ENCODE data around the gene IRF7. TPM values are rescaled to one million over a fixed set of nuclear protein-coding genes. Genes with fewer than 3 reads are reported as not detected.

The IRF7 gene
- total and polyA plus RNA-seq, 9 of the 15 experiments (the other 6 are each of a cell fraction or from before 2014, with no cell fraction given): 0.27 to 7.6 (median 1.8) TPM

DNA sequence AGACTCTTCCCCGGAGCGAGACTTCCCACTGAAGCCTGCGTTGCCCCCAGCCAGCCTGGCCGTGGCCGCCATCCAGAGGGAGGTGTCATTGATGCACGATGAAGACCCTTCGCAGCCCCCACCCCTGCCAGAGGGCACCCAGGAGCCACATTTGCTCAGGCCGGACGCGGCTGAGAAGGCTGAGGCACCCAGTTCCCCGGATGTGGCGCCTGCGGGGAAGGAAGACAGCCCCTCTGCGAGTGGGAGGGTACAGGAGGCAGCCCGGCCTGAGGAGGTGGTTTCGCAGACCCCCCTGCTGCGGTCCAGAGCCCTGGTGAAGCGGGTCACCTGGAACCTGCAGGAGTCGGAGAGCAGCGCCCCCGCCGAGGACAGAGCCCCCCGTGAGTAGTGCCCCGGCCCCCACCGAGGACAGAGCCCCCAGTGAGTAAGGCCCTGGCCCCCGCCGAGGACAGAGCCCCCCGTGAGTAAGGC, 6.4 kb downstream of the IRF7 start:
- peaks cover 17% of the 10 kb centered on the region for H4K20me1 ChIP-seq (replicated peaks; ENCODE audit: control insufficient read depth, insufficient read depth, low read length)
- no peaks in the 10 kb centered on the region for H3K9me3 ChIP-seq (replicated peaks; ENCODE audit: control insufficient read depth, insufficient read depth, low read depth, low read length)
- no peak for DNase-seq (ENCODE audit: extremely low read depth in 1 of 4, low spot score in 3 of 4)
- H3K9me1 ChIP-seq (ENCODE audit: control insufficient read depth, insufficient read depth, low read length): no peaks in the 10 kb centered on the region
- no TSS peak for BruUV-seq (replicated peaks)
- ChIA-PET POLR2A (interaction anchor here (0.9 kb wide), 1 partner anchor 28 kb away, joined by 3 read pairs; no protein-coding TSS in a partner anchor), CTCF (ENCODE audit: low intra/inter-chr PET ratio) (no interaction called here)
- no peak overlapping the region for H3K9ac ChIP-seq (ENCODE audit: insufficient read depth in 1 of 2, low read depth in 2 of 2, low read length in 2 of 2)
- H3K4me3 ChIP-seq: no peak overlapping the region
- H3K27me3 ChIP-seq (ENCODE audit: control insufficient read depth in 2 of 2, insufficient read depth in 2 of 2, low read length in 2 of 2): no peaks in the 10 kb centered on the region
- intact Hi-C loops (cut with micrococcal nuclease) (no loop called here), in situ Hi-C loops (cut with MboI) (no loop called here)
- TF ChIP-seq ZNF274 (IDR thresholded peaks at IDR 0.05; ENCODE audit: borderline replicate concordance, low read depth, low read length) (no peak), POLR2G (IDR thresholded peaks at IDR 0.05; ENCODE audit: low read depth, low read length) (0 out of 2 replicates have a peak, but pooled peaks have one; percentile 11), ZNF134 (CRISPR knock-in tag; conservative IDR thresholded peaks at IDR 0.05) (no peak)
- no peak for FAIRE-seq
- H3K27ac ChIP-seq (ENCODE audit: extremely low read depth, low read depth, low read length): no peak overlapping the region
- peaks cover 0 to 55% of the 10 kb centered on the region in 2 experiments; a peak in 4 of 5 replicates for H3K4me1 ChIP-seq (replicated peaks in 1 of 2; ENCODE audit: control insufficient read depth in 2 of 2, insufficient read depth in 2 of 2, low read length in 2 of 2)
- no peak overlapping the region for H2AFZ ChIP-seq (ENCODE audit: low read depth, low read length)
- peaks cover 98% of the 10 kb centered on the region for H3K36me3 ChIP-seq (ENCODE audit: control insufficient read depth, insufficient read depth, low read length)
- WGBS (ENCODE audit: insufficient coverage, low coverage, missing lambda C conversion rate): 93% methylated on average over 18 of the region's 28 CpGs
- no peak for ATAC-seq
- H3K4me2 ChIP-seq (ENCODE audit: insufficient read depth, low read length): no peak overlapping the region
- peaks cover 6% of the 10 kb centered on the region; the same call in 1 of the 3 replicates for H3K79me2 ChIP-seq (ENCODE audit: control insufficient read depth, insufficient read depth, low read length)

DNA sequence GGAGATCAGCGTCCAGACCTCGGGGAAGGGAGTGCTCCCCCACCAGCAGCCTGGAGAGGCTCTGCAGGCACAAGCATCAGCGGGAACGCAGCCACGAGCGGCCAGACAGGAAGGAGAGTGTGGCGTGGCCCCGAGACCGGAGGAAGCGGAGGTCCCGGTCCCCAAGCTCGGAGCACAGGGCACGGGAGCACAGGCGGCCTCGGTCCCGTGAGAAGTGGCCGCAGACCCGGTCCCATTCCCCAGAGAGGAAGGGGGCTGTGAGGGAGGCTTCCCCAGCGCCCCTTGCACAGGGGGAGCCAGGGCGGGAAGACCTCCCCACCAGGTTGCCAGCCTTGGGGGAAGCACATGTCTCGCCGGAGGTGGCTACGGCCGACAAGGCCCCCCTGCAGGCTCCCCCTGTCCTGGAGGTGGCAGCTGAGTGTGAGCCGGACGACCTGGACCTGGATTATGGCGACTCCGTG, 6.9 kb downstream of the IRF7 start:
- Histone ChIP-seq H3K4me2 (ENCODE audit: insufficient read depth, low read length) (no peak overlapping the region), H3K9me3 (replicated peaks; ENCODE audit: control insufficient read depth, insufficient read depth, low read depth, low read length) (no peaks in the 10 kb centered on the region), H3K36me3 (ENCODE audit: control insufficient read depth, insufficient read depth, low read length) (peaks cover 98% of the 10 kb centered on the region), H3K4me1 (replicated peaks in 1 of 2; ENCODE audit: control insufficient read depth in 2 of 2, insufficient read depth in 2 of 2, low read length in 2 of 2) (peaks cover 0 to 50% of the 10 kb centered on the region in 2 experiments; a peak in 4 of 5 replicates), H3K27ac (ENCODE audit: extremely low read depth, low read depth, low read length) (no peak overlapping the region), H4K20me1 (replicated peaks; ENCODE audit: control insufficient read depth, insufficient read depth, low read length) (peaks cover 17% of the 10 kb centered on the region), H3K27me3 (ENCODE audit: control insufficient read depth in 2 of 2, insufficient read depth in 2 of 2, low read length in 2 of 2) (no peaks in the 10 kb centered on the region), H3K9me1 (ENCODE audit: control insufficient read depth, insufficient read depth, low read length) (no peaks in the 10 kb centered on the region), H2AFZ (ENCODE audit: low read depth, low read length) (no peak overlapping the region), H3K9ac (ENCODE audit: insufficient read depth in 1 of 2, low read depth in 2 of 2, low read length in 2 of 2) (no peak overlapping the region), H3K4me3 (no peak overlapping the region), H3K79me2 (ENCODE audit: control insufficient read depth, insufficient read depth, low read length) (peaks cover 2% of the 10 kb centered on the region; the same call in 1 of the 3 replicates)
- DNase-seq (ENCODE audit: extremely low read depth in 1 of 4, low spot score in 3 of 4) (no peak), ATAC-seq (no peak), FAIRE-seq (no peak)
- ChIA-PET CTCF (ENCODE audit: low intra/inter-chr PET ratio) (no interaction called here), POLR2A (interaction anchor here (0.7 to 0.9 kb wide), 3 partner anchors 28 to 117 kb away, joined by 3 read pairs; no protein-coding TSS in a partner anchor)
- TSS peak; percentile 11 for BruUV-seq (replicated peaks)
- in situ Hi-C loops (cut with MboI) (no loop called here), intact Hi-C loops (cut with micrococcal nuclease) (no loop called here)
- 94% methylated on average over 16 of the region's 28 CpGs for WGBS (ENCODE audit: insufficient coverage, low coverage, missing lambda C conversion rate)
- TF ChIP-seq POU5F1 (IDR thresholded peaks at IDR 0.05; ENCODE audit: borderline replicate concordance, low read depth, low read length, partially characterized antibody) (no peak), POLR2G (IDR thresholded peaks at IDR 0.05; ENCODE audit: low read depth, low read length) (peak; percentile 7; the same call in 1 of the 2 replicates), RCOR1 (IDR thresholded peaks at IDR 0.05; ENCODE audit: borderline replicate concordance in 1 of 2, low read depth in 2 of 2, low read length in 2 of 2) (no peak), NR4A1 (CRISPR knock-in tag; IDR thresholded peaks at IDR 0.05) (no peak), NR4A1 (tag; IDR thresholded peaks at IDR 0.05) (no peak), SRSF3 (IDR thresholded peaks at IDR 0.05; ENCODE audit: insufficient read depth, low read length) (no peak), RBM22 (IDR thresholded peaks at IDR 0.05; ENCODE audit: low read depth, low read length, poor library complexity, severe bottlenecking) (peak; percentile 74), NFIC (IDR thresholded peaks at IDR 0.05) (no peak), SMARCA4 (IDR thresholded peaks at IDR 0.05) (no peak), KAT8 (IDR thresholded peaks at IDR 0.05; ENCODE audit: low read depth) (no peak), U2AF2 (optimal IDR thresholded peaks at IDR 0.05; ENCODE audit: low read depth, low read length) (no peak), YBX1 (IDR thresholded peaks at IDR 0.05) (no peak), ZNF146 (CRISPR knock-in tag; IDR thresholded peaks at IDR 0.05; ENCODE audit: unreplicated experiment) (no peak), E2F3 (CRISPR knock-in tag; IDR thresholded peaks at IDR 0.05) (no peak), ZNF586 (CRISPR knock-in tag; conservative IDR thresholded peaks at IDR 0.05) (no peak)
